GM20431 (cell line): Measurements from ENCODE around the gene NCAM2.
"Not testable (repeated sequence)": the region's sequence is repeated elsewhere in the genome, so short reads cannot be mapped to it uniquely, and the experiment has no call there.

Source experiments
- in situ Hi-C: fragments of 300-500 bp; cut with MseI, MboI; formaldehyde crosslinking; loops from one replicate; pipeline ENCODE4 v1.15.0; 2020; ENCODE audit warnings: low sequenced_read_pairs; ENCODE audit not compliant: unreplicated experiment

Gene NCAM2

GRCh38 chr21:21096956-21097355 lies 98.7 kb downstream of the NCAM2 start:
- in situ Hi-C loops: no loop called here

GRCh38 chr21:21097466-21097865 lies 99.3 kb downstream of the NCAM2 start:
- in situ Hi-C loops: no loop called here

GRCh38 chr21:21101911-21102310 lies 103.7 kb downstream of the NCAM2 start:
- in situ Hi-C loops: no loop called here

GRCh38 chr21:21102896-21103295 lies 104.7 kb downstream of the NCAM2 start:
- in situ Hi-C loops: no loop called here

- in situ Hi-C loops: no loop called here
These were observed 105.5 kb downstream of the NCAM2 start for GRCh38 chr21:21103692-21104091.

GRCh38 chr21:21109736-21110135 lies 111.5 kb downstream of the NCAM2 start:
- in situ Hi-C loops: no loop called here

- in situ Hi-C loops: no loop called here
These were observed 113.2 kb downstream of the NCAM2 start for GRCh38 chr21:21111309-21111920.

- in situ Hi-C loops: no loop called here
These were observed 116.3 kb downstream of the NCAM2 start for GRCh38 chr21:21114461-21114860.

- in situ Hi-C loops: no loop called here
These were observed 120.9 kb downstream of the NCAM2 start for GRCh38 chr21:21119091-21119490.

GRCh38 chr21:21122680-21123079 lies 124.5 kb downstream of the NCAM2 start:
- in situ Hi-C loops: no loop called here

GRCh38 chr21:21132390-21132789 lies 134.2 kb downstream of the NCAM2 start:
- in situ Hi-C loops: no loop called here

- in situ Hi-C loops: no loop called here
These were observed 139.8 kb downstream of the NCAM2 start for GRCh38 chr21:21137986-21138385.

- in situ Hi-C loops: no loop called here
These were observed 148.6 kb downstream of the NCAM2 start for GRCh38 chr21:21146587-21147373.

- in situ Hi-C loops: no loop called here
These were observed 149.2 kb downstream of the NCAM2 start for GRCh38 chr21:21147374-21147745.

- in situ Hi-C loops: no loop called here
These were observed 149.8 kb downstream of the NCAM2 start for GRCh38 chr21:21148009-21148408.

- in situ Hi-C loops: no loop called here
These were observed 150.3 kb downstream of the NCAM2 start for GRCh38 chr21:21148514-21148913.

GRCh38 chr21:21149445-21149844 lies 151.2 kb downstream of the NCAM2 start:
- in situ Hi-C loops: not testable (repeated sequence)

- in situ Hi-C loops: no loop called here
These were observed 153.0 kb downstream of the NCAM2 start for GRCh38 chr21:21151231-21151630.

GRCh38 chr21:21156397-21156796 lies 158.2 kb downstream of the NCAM2 start:
- in situ Hi-C loops: no loop called here

GRCh38 chr21:21156957-21157356 lies 158.7 kb downstream of the NCAM2 start:
- in situ Hi-C loops: no loop called here

- in situ Hi-C loops: no loop called here
These were observed 160.2 kb downstream of the NCAM2 start for GRCh38 chr21:21158376-21158918.
